Anterior cingulate cortex (tissue), 58 donors: ENCODE measurements around the gene FBXL4.
A peak's percentile ranks its signal among the peaks of the same experiment; 100 is the strongest.

Source experiments
- DNase-seq, 58 donors: peaks; one replicate each; lab custom pipeline; 2025; lab: John Stamatoyannopoulos, UW

FBXL4 gene

DNA sequence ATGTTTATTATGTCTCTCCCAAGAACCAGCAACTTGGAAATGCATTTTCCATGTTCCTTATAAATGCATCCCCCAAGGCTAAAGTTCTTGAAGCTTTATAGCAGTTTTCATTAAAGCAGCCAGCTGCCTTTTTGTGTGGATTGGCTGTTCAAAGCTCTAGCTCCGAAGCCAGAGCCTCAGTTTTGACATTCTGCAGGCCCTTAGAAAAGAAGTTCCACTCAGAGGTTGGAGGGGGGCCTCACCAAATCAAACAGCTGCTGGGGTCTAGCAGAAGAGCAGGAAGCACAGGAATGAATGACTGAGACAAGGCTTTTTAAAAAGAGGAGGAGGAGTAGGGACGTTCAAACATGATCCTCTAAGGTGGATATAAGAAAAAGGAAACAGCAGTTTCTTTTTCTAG is 117.6 kb downstream of the FBXL4 start:
- no peak for DNase-seq

DNA sequence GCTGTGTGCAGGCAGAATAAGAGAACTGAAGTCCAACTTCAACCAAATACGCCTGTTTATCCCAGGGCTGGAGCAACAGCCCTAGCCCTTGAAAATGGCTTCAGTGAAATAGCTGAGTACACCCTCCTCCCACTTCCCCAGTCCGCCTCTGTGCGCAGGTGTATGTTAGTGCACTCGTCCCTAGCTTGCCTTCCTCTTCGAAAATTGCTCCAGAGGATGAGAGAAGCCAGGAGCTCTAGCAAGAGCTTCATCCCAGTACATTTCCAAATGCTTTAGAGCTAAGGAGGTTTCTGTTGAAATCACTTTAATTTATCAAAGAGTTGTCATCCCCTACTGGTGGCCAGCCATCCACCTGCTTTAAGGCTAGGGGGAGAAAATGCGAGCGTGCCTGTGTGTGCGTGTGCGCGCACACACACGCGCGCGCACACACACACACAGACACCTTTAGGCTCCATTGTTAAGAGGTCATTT is 118.8 kb downstream of the FBXL4 start:
- DNase-seq: no peak

DNA sequence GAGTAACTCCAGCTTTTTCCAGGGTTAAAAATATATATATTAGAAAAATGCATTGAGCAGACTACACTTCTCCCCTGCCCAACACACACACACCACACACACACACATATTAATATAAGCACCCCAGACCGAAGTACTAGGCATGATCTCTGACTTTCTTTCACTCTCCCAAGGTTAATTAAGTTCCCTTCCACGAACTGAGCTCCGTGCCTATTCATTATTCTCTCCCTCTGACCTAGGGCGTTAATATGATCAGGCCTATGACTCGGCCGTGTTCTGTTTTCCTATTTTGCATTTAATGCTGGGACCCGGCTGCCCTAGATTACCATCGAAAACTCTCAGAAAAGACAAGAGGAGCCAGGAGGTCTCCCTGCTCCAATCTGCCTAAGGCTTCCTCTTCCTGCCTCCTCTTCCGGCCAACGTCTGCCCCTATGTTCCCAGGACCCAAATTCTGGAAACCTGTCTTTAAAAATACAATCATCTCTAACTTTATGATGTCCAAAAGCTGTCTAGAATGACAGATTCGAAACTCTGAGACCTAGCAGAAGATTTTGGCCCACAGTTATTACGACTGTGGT is 119.4 kb downstream of the FBXL4 start:
- DNase-seq: no peak

DNA sequence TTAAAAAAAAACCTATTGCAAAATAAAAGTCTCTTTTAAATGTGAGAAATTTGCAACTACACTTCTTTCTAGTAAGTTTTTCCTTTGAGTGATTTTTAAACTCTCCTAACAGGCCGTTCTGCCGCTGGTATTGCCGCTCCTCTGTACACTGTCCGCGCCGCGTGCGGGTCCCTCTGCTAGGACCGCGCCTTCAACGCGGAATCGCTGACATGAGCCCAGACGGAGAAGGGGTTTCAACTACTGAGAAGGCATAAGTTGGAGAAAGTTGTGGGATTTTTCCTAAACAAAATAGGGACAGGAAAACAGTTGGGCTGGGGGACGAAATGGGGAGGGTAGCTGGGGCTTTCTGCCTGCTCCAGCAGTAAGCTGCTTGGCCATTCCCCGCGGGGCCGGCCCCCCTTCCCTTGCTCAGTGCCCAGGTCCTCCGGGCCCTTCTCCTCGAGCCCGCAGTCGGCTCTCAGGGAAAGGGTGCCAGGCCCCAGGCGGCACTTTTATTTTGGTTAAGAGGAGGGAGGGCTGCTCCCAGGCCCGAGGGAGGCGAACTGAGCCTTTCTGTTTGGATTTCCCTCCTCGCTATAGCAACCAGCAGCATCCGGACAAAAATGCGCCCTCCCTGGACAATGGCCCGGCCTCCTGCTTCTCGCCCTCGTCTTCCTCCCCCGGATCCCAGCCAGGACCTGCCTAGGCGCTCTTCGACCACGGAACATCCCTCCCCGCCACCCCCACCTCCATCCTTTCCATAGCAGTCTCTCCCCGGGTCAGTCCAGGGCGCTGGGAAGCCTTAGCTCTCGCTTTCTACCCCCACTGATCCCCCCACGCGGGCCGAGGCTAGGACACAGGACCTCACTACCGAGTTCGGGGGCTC is 120.2 kb downstream of the FBXL4 start:
- peak in 43 of 58 donors; percentile 31 to 95 (median 78) for DNase-seq

DNA sequence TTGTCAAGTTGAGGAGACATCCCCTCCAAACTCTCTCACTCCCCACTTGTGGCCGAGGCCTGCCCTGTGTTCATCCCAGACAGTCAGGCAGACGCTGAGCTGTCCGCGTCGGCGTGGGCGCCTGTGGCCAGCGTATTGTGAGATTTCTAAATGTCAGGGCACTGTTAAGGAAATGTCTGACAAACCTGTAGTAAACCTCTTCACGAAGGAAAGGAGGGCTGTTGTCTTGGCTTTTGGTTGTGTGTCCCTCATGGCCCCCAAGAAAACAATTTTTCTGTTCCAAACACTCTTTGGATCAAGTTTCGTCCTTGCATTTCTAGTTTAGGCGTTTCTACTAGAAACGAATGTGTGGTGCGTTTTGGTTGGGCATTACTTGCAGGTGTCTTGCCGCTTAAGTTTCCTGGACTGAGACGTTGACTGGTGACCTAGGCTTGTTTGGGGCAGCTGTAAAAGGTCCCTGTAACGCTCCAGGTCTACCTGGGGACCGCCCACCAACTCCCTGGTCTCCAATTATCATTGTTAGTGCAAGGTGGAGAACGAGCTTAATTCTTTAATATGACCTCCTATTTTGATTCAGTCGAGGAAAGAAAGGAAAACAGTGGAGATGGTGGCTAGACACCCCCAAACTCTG is 122.0 kb downstream of the FBXL4 start:
- no peak for DNase-seq

DNA sequence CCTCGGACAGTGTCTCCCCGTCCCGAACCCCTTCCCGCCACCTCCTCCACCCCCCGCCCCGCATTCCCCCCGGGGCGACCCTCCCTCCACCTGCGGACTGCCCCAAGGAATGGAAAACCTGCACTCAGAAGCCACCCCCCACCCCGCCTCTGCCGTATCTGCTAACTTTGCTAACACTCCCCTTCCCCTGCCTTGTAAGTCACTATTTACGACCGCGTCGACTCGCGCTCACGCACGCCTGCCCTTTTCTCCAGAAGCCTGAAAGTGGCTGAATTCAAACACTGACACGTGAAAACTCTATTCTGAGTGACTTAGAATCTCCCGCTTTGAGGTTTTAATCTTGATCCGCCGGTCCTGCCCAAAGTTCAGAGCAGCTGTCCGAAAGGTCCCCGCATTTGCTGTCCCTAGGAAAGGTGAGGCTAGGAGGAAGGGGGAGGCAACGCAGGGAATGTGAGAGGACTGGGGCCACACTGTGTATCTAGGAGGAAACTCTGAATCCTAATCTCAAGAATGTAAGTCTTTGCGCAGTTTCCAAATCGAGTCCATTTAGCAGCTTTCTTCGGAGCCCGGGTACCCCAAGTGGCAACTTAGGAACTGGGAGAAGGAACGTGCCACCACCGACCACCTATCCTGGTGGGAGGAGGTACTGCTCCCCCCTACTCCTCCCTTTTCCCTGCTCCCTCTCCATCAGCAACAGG is 122.7 kb downstream of the FBXL4 start:
- DNase-seq: peak in 1 of 58 donors; percentile 5

DNA sequence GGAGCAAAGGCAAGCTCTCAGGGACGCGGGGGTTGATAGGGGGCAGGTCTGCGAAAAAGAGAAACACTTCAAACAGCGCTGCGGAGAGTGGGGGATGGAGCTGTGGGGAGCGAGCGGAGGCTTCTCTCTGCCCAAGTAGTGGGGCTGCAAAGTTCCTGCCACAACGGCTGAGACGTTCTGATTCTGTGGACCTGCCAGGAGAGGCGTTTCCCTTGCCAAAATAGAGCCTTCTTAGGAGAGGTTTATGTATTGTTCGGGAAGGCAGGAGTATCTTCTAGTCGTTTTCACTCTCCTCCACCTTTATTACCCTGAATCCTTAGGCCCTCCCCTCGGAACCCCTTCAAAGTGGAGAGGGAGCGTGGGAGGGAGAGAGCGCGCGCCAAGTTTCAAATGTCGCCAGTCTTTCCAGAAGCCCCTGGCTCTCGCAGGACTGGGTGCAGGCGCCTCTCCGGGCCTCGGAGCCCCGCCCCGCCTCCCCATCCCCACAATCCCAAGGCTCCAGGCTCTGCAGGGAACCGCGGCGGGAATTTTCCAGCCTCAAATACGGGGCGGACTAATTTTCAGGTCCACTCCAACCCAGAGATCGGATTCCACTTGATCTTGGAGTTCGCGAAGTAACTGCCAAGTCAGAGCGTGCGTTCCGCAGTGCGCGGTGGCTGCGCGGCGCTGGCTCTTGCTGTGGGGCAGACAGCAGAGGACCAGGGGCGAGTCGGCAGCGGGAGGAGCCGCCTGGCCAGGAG is 123.4 kb downstream of the FBXL4 start:
- peak in 18 of 58 donors; percentile 14 to 80 (median 48) for DNase-seq

DNA sequence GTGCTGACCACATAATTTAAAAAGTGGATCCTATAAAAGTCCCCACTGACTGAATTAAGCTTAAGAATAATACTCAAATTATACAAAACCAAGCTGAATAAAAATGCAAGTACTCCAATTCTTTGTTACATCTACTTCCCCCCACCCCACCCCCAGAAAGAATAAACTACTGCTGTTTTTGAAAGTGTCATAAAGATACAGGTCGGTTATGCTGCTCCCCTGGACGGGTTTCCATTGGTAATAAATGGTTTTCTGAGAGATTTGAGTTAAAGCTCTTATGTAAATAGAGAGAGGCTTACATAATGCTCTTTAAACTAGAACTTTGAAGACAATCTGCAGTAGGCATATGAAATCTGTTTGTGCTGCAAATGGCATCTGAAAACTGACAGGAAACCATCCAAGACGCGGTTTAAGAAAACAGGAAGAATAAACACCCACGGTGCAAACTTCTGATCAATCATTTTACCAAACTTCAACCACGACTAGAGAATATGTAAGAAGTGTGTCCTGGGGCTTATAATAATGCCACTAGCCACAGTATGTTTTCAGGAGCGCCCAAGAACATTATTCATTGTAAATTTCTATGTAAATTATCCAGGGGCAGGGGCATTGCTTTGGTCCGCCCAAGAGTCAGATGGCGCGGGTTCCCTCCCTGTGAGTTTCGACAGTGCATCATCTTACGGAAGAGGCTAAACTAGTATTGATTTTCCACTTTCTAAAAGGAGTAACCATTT is 124.2 kb downstream of the FBXL4 start:
- DNase-seq: peak in 1 of 58 donors; percentile 47

DNA sequence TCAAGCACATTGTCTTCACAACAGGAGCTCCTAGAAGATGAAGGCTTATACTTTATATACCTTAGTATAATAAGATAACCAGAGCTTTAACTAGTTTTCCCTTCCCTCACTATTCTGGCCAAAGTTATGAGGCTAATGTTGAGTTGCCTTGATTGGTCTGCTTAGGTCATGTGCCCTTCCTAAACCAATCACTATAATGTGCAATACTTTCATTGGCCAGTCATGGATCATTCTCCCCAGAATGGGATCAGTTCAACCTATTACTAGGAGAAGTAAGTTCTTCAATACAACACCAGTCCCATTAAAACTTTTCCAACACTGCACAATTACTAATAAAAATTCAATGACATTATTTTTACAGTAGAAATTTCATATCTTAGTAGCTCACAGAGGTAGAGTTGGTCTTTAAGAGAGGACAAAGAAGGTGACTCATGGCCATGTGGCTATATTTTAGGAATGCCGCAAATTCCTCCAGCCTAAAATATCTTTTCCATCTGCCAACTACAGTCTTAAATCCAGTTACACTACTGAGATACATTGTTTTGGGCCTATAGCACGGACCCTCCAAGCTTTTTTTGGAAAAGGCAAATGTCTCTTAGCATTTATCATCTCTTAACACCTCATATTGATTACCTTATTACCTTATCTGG is 125.9 kb downstream of the FBXL4 start:
- no peak for DNase-seq
